Stimulated activated naive CD8-positive, alpha-beta T cell treated with anti-CD3 and anti-CD28 coated beads, Interleukin-15, Interleukin-2, amounts not matched to agents 100 U/mL and 50 U/mL, for 24 hours (primary cell): Measurements from ENCODE around the gene ASB15.
"Not testable (repeated sequence)": the region's sequence is repeated elsewhere in the genome, so short reads cannot be mapped to it uniquely, and the experiment has no call there.

ENCODE experiments used
- ATAC-seq: fragments of 150-1000 bp; cut with Tn5 transposase; one replicate; pipeline ENCODE4 v1.10.0; 2021
- DNase-seq: peaks from one replicate; pipeline ENCODE4 v3.0.0; 2021

The ASB15 gene

GRCh38 chr7:123598657-123599056, 3.0 kb upstream of the ASB15 start:
- no peak for ATAC-seq
- no peak for DNase-seq

- DNase-seq (no peak), ATAC-seq (no peak)
These were observed 1.9 kb upstream of the ASB15 start for GRCh38 chr7:123599766-123600165.

GRCh38 chr7:123600876-123601275, 745 bp upstream of the ASB15 start:
- ATAC-seq (no peak), DNase-seq (no peak)

- ATAC-seq (no peak), DNase-seq (no peak)
These were observed 1.0 kb downstream of the ASB15 start for GRCh38 chr7:123602648-123603047.

GRCh38 chr7:123604739-123605138, 3.1 kb downstream of the ASB15 start:
- ATAC-seq (no peak), DNase-seq (no peak)

- no peak for DNase-seq
- no peak for ATAC-seq
These were observed 5.9 kb downstream of the ASB15 start for GRCh38 chr7:123607423-123607975.

GRCh38 chr7:123608991-123609882, 7.6 kb downstream of the ASB15 start:
- no peak for ATAC-seq
- no peak for DNase-seq

- ATAC-seq (no peak), DNase-seq (no peak)
These were observed 8.2 kb downstream of the ASB15 start for GRCh38 chr7:123609883-123610239.

- DNase-seq (no peak), ATAC-seq (no peak)
These were observed 10.4 kb downstream of the ASB15 start for GRCh38 chr7:123612024-123612423.

GRCh38 chr7:123615344-123615743, 13.7 kb downstream of the ASB15 start:
- DNase-seq (no peak), ATAC-seq (no peak)

GRCh38 chr7:123616223-123616622, 14.6 kb downstream of the ASB15 start:
- no peak for DNase-seq
- no peak for ATAC-seq

- ATAC-seq: no peak
- no peak for DNase-seq
These were observed 20.1 kb downstream of the ASB15 start for GRCh38 chr7:123621707-123622106.

GRCh38 chr7:123622660-123623386, 21.2 kb downstream of the ASB15 start:
- no peak for DNase-seq
- no peak for ATAC-seq

- ATAC-seq (no peak), DNase-seq (peak; percentile 70)
These were observed 23.0 kb downstream of the ASB15 start for GRCh38 chr7:123624527-123625183.

GRCh38 chr7:123625254-123625653, 23.6 kb downstream of the ASB15 start:
- DNase-seq: no peak
- ATAC-seq: no peak

GRCh38 chr7:123627851-123628250, 26.2 kb downstream of the ASB15 start:
- ATAC-seq: no peak

GRCh38 chr7:123628829-123629228, 27.2 kb downstream of the ASB15 start:
- no peak for ATAC-seq
- DNase-seq: no peak

More at GRCh38 chr7:123627851-123628250, 26.2 kb downstream of the ASB15 start:
- no peak for DNase-seq

- DNase-seq (no peak), ATAC-seq (no peak)
These were observed 27.7 kb downstream of the ASB15 start for GRCh38 chr7:123629281-123629680.

- ATAC-seq: no peak
These were observed 31.2 kb downstream of the ASB15 start for GRCh38 chr7:123632808-123633207.

GRCh38 chr7:123633553-123633952, 31.9 kb downstream of the ASB15 start:
- DNase-seq: no peak
- ATAC-seq: no peak

More at GRCh38 chr7:123632808-123633207, 31.2 kb downstream of the ASB15 start:
- DNase-seq: no peak

- ATAC-seq, DNase-seq: not testable (repeated sequence)
These were observed 32.5 kb downstream of the ASB15 start for GRCh38 chr7:123634011-123634573.
